H9 (cell line): Measurements from ENCODE around the gene CENPV. TPM values are rescaled to one million over a fixed set of nuclear protein-coding genes. Genes with fewer than 3 reads are reported as not detected.

Experiments
- DNase-seq: peaks from one replicate; pipeline ENCODE4 v3.0.0-alpha.2; 2017
- H2AFZ ChIP-seq: one replicate; pipeline ENCODE4 v1.6.1; 2013; ENCODE audit warnings: mild to moderate bottlenecking, low read length, control low read depth, moderate library complexity
- H2AK5ac ChIP-seq: 2 replicates; pipeline ENCODE4 v1.6.1; 2013; ENCODE audit warnings: low read length, control low read depth, mixed read lengths; ENCODE audit not compliant: insufficient read length
- H2BK120ac ChIP-seq: one replicate; pipeline ENCODE4 v1.6.1; 2013; ENCODE audit warnings: low read depth, mild to moderate bottlenecking, low read length, control low read depth, inconsistent platforms; ENCODE audit not compliant: poor library complexity, severe bottlenecking
- H2BK12ac ChIP-seq: 2 replicates; pipeline ENCODE4 v1.6.1; 2013; ENCODE audit warnings: low read length, control low read depth, mixed read lengths, low read depth; ENCODE audit not compliant: insufficient read length
- H2BK15ac ChIP-seq: 2 replicates; pipeline ENCODE4 v1.6.1; 2013; ENCODE audit warnings: low read depth, low read length, control low read depth
- H2BK20ac ChIP-seq: one replicate; pipeline ENCODE4 v1.6.1; 2013; ENCODE audit warnings: low read depth, mild to moderate bottlenecking, low read length, control low read depth, inconsistent platforms; ENCODE audit not compliant: poor library complexity, severe bottlenecking
- H2BK5ac ChIP-seq: 2 replicates; pipeline ENCODE4 v1.6.1; 2013; ENCODE audit warnings: low read length, control low read depth, mixed read lengths; ENCODE audit not compliant: insufficient read length
- H3K14ac ChIP-seq: 2 replicates; pipeline ENCODE4 v1.6.1; 2013; ENCODE audit warnings: low read length, control low read depth; ENCODE audit not compliant: insufficient read depth
- H3K18ac ChIP-seq: 2 replicates; pipeline ENCODE4 v1.6.1; 2013; ENCODE audit warnings: low read depth, mild to moderate bottlenecking, mixed read lengths, low read length, control low read depth; ENCODE audit not compliant: insufficient read length
- H3K23ac ChIP-seq: 2 replicates; pipeline ENCODE4 v1.6.1; 2013; ENCODE audit warnings: low read length, control low read depth, mixed read lengths, low read depth; ENCODE audit not compliant: insufficient read length
- H3K23me2 ChIP-seq: 2 replicates; pipeline ENCODE4 v1.6.1; 2013; ENCODE audit warnings: low read depth, mild to moderate bottlenecking, mixed read lengths, low read length, control low read depth; ENCODE audit not compliant: insufficient read length, poor library complexity, severe bottlenecking
- H3K27ac ChIP-seq: 2 replicates; pipeline ENCODE4 v1.5.1; 2013; ENCODE audit warnings: low read length, control low read depth, mixed read lengths, low read depth; ENCODE audit not compliant: insufficient read length
- H3K27me3 ChIP-seq: 2 replicates; pipeline ENCODE4 v1.6.1; 2013; ENCODE audit warnings: low read length, control low read depth, inconsistent platforms; ENCODE audit not compliant: insufficient read depth
- H3K4ac ChIP-seq: 2 replicates; pipeline ENCODE4 v1.6.1; 2013; ENCODE audit warnings: low read depth, mild to moderate bottlenecking, control low read depth, inconsistent platforms, low read length, moderate library complexity
- H3K4me1 ChIP-seq: 2 replicates; pipeline ENCODE4 v1.6.1; 2013; ENCODE audit warnings: low read length, control low read depth, inconsistent platforms; ENCODE audit not compliant: insufficient read depth
- H3K4me2 ChIP-seq: 2 replicates; pipeline ENCODE4 v1.6.1; 2013; ENCODE audit warnings: low read length, control low read depth, mixed read lengths; ENCODE audit not compliant: insufficient read length, insufficient read depth
- H3K56ac ChIP-seq: 2 replicates; pipeline ENCODE4 v1.6.1; 2013; ENCODE audit warnings: low read depth, mild to moderate bottlenecking, mixed read lengths, low read length, control low read depth; ENCODE audit not compliant: insufficient read length
- H3K79me1 ChIP-seq: 2 replicates; pipeline ENCODE4 v1.6.1; 2013; ENCODE audit warnings: low read depth, mild to moderate bottlenecking, moderate library complexity, low read length, control low read depth, inconsistent platforms; ENCODE audit not compliant: insufficient read depth, poor library complexity, severe bottlenecking
- H3K79me2 ChIP-seq: 2 replicates; pipeline ENCODE4 v1.6.1; 2013; ENCODE audit warnings: low read length, control low read depth, inconsistent platforms; ENCODE audit not compliant: insufficient read depth
- H3K9ac ChIP-seq: 2 replicates; pipeline ENCODE4 v1.6.1; 2013; ENCODE audit warnings: low read length, control low read depth, mixed read lengths; ENCODE audit not compliant: insufficient read length; ENCODE audit errors: extremely low read depth
- H3K9me3 ChIP-seq: one replicate; pipeline ENCODE4 v1.6.1; 2013; ENCODE audit warnings: low read depth, low read length, inconsistent platforms; ENCODE audit not compliant: control insufficient read depth
- H3T11ph ChIP-seq: one replicate; pipeline ENCODE4 v1.6.1; 2013; ENCODE audit warnings: mild to moderate bottlenecking, low read length, control low read depth, inconsistent platforms
- H4K20me1 ChIP-seq: one replicate; pipeline ENCODE4 v1.6.1; 2013; ENCODE audit not compliant: control insufficient read depth, insufficient read length, insufficient read depth
- H4K5ac ChIP-seq: 2 replicates; pipeline ENCODE4 v1.6.1; 2013; ENCODE audit warnings: low read depth, mild to moderate bottlenecking, mixed read lengths, low read length, control low read depth; ENCODE audit not compliant: insufficient read length
- H4K8ac ChIP-seq: replicated peaks from 2 replicates; pipeline ENCODE4 v1.6.1; 2013; ENCODE audit warnings: low read length, control low read depth, mixed read lengths, low read depth; ENCODE audit not compliant: insufficient read length
- H4K91ac ChIP-seq: 2 replicates; pipeline ENCODE4 v1.6.1; 2013; ENCODE audit warnings: low read depth, mild to moderate bottlenecking, moderate library complexity, mixed read lengths, low read length, control low read depth; ENCODE audit not compliant: insufficient read length
- H3K27ac Mint-ChIP-seq, 3 experiments: 2 replicates in 2 of 3; 3 replicates in 1 of 3; pipeline ENCODE4 v1.8.0; 2020 to 2021; ENCODE audit warnings: mixed read lengths in 3 of 3, mild to moderate bottlenecking in 1 of 3, moderate library complexity in 1 of 3
- H3K27me3 Mint-ChIP-seq: 2 replicates; pipeline ENCODE4 v1.8.0; 2021; ENCODE audit warnings: low read depth, mild to moderate bottlenecking, moderate library complexity, mixed read lengths
- H3K36me3 Mint-ChIP-seq, 3 experiments: 2 replicates in 2 of 3; 3 replicates in 1 of 3; pipeline ENCODE4 v1.8.0; 2020 to 2021; ENCODE audit warnings: low read depth in 3 of 3, mixed read lengths in 3 of 3; ENCODE audit not compliant: insufficient read depth in 1 of 3
- H3K4me1 Mint-ChIP-seq, 2 experiments: 2 replicates each; pipeline ENCODE4 v1.8.0; 2020; ENCODE audit warnings: mixed read lengths in 2 of 2
- H3K4me3 Mint-ChIP-seq, 2 experiments: 2 replicates in 1 of 2; 3 replicates in 1 of 2; pipeline ENCODE4 v1.8.0; 2020 to 2021; ENCODE audit warnings: mild to moderate bottlenecking in 2 of 2, mixed read lengths in 2 of 2, moderate library complexity in 1 of 2
- H3K9me3 Mint-ChIP-seq, 2 experiments: 2 replicates in 1 of 2; 3 replicates in 1 of 2; pipeline ENCODE4 v1.8.0; 2020; ENCODE audit warnings: mild to moderate bottlenecking in 2 of 2, mixed read lengths in 2 of 2, moderate library complexity in 1 of 2
- CTCF ChIP-seq: fragments of 200-600 bp; sonication (generic); conservative IDR thresholded peaks from 3 replicates; pipeline ENCODE4 v1.8.0; 2021; ENCODE audit warnings: antibody characterized with exemption, mild to moderate bottlenecking
- total RNA-seq: library from RNA; stranded (reverse); gene quantifications from 2 replicates; pipeline ENCODE4 v1.2.1, GENCODE V29; 2021

CENPV gene
- total RNA-seq, 1 experiment from 2014 or later, result 200 TPM

GRCh38 chr17:16358394-16358793, 5.1 kb upstream of the CENPV start:
- H3K23me2 ChIP-seq, result no peaks in the 10 kb centered on the region
- H3K9me3 ChIP-seq, result no peaks in the 10 kb centered on the region
- H4K91ac ChIP-seq, result no peak overlapping the region
- H3T11ph ChIP-seq, result no peak overlapping the region
- no peak overlapping the region for H2BK120ac ChIP-seq
- no peak overlapping the region for H4K5ac ChIP-seq
- no peak overlapping the region for H3K27ac ChIP-seq
- Mint-ChIP-seq H3K27ac (no peak overlapping the region), H3K4me1 (peaks cover 9 to 11% of the 10 kb centered on the region in 2 experiments), H3K4me3 (no peak overlapping the region), H3K36me3 (peaks cover 0 to 2% (median 0%) of the 10 kb centered on the region in 3 experiments; a peak in 1 of 7 replicates), H3K27me3 (peaks cover 22% of the 10 kb centered on the region), H3K9me3 (no peaks in the 10 kb centered on the region)
- no peak overlapping the region for H2AK5ac ChIP-seq
- DNase-seq, result no peak
- no peaks in the 10 kb centered on the region for H4K20me1 ChIP-seq
- no peak overlapping the region for H2BK12ac ChIP-seq
- H2BK20ac ChIP-seq, result no peak overlapping the region
- no peak overlapping the region for H3K4me2 ChIP-seq
- H2AFZ ChIP-seq, result no peak overlapping the region
- H3K9ac ChIP-seq, result no peak overlapping the region
- no peaks in the 10 kb centered on the region for H3K79me1 ChIP-seq
- H3K4ac ChIP-seq, result no peak overlapping the region
- no peak overlapping the region for H3K56ac ChIP-seq
- no peak overlapping the region for H3K23ac ChIP-seq
- no peak overlapping the region for H3K18ac ChIP-seq
- H3K4me1 ChIP-seq, result no peaks in the 10 kb centered on the region
- no peaks in the 10 kb centered on the region for H3K27me3 ChIP-seq
- H3K14ac ChIP-seq, result no peak overlapping the region
- TF ChIP-seq CTCF, result no peak
- no peaks in the 10 kb centered on the region for H3K79me2 ChIP-seq
- H4K8ac ChIP-seq, result no peak overlapping the region
- no peak overlapping the region for H2BK5ac ChIP-seq
- no peak overlapping the region for H2BK15ac ChIP-seq
